ENCODE measurements around the gene CNKSR3.

GRCh38 chr6:154441995-154442310, 68.5 kb downstream of the CNKSR3 start:
- TF ChIP-seq CTCF (IDR thresholded peaks at IDR 0.05) (no peak), POLR2A (IDR thresholded peaks at IDR 0.05) (no peak)

Measured in thyroid gland (tissue), 4 donors.